ENCODE results near the gene GLTP. TPM values are rescaled to one million over a fixed set of nuclear protein-coding genes. Genes with fewer than 3 reads are reported as not detected.

GLTP gene
- total and polyA plus RNA-seq, 2 of the 13 experiments (the other 11 are each of a cell fraction or from before 2014, with no cell fraction given) = 10.7 to 12.9 TPM

DNA sequence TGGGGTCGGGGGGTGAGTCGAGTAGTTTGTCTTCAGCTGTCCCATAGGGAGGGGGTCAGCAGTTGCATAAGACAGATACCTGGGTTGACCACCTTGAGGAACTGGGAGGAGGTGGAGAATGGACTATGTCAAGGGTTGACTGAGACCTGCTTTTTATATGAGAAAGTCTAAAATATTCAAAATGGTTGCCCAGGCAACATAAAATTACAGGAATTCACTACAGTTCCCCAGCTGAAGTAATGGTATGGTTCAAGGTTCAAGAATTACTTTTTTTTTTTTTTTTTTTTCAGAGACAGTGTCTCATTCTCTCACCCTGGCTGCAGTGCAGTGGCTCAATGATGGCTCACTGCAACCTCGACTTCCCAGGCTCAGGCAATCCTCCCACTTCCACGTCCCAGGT is 14.6 kb upstream of the GLTP start (continued):
- TF ChIP-seq, protein P1, sequence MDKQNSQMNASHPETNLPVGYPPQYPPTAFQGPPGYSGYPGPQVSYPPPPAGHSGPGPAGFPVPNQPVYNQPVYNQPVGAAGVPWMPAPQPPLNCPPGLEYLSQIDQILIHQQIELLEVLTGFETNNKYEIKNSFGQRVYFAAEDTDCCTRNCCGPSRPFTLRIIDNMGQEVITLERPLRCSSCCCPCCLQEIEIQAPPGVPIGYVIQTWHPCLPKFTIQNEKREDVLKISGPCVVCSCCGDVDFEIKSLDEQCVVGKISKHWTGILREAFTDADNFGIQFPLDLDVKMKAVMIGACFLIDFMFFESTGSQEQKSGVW (CRISPR knock-in tag; IDR thresholded peaks at IDR 0.05; ENCODE audit: borderline replicate concordance) = no peak
- TF ChIP-seq, protein P2, sequence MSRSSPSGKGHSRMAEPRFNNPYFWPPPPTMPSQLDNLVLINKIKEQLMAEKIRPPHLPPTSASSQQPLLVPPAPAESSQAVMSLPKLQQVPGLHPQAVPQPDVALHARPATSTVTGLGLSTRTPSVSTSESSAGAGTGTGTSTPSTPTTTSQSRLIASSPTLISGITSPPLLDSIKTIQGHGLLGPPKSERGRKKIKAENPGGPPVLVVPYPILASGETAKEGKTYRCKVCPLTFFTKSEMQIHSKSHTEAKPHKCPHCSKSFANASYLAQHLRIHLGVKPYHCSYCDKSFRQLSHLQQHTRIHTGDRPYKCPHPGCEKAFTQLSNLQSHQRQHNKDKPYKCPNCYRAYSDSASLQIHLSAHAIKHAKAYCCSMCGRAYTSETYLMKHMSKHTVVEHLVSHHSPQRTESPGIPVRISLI (CRISPR knock-in tag; IDR thresholded peaks at IDR 0.05; ENCODE audit: borderline replicate concordance) = peak; percentile 68
- TF ChIP-seq ZBTB46 (CRISPR knock-in tag; IDR thresholded peaks at IDR 0.05; ENCODE audit: borderline replicate concordance) (no peak), TEAD3 (CRISPR knock-in tag; optimal IDR thresholded peaks at IDR 0.05; ENCODE audit: borderline replicate concordance) (no peak)
- TF ChIP-seq, protein P3, sequence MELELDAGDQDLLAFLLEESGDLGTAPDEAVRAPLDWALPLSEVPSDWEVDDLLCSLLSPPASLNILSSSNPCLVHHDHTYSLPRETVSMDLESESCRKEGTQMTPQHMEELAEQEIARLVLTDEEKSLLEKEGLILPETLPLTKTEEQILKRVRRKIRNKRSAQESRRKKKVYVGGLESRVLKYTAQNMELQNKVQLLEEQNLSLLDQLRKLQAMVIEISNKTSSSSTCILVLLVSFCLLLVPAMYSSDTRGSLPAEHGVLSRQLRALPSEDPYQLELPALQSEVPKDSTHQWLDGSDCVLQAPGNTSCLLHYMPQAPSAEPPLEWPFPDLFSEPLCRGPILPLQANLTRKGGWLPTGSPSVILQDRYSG (CRISPR knock-in tag; IDR thresholded peaks at IDR 0.05) = no peak

DNA sequence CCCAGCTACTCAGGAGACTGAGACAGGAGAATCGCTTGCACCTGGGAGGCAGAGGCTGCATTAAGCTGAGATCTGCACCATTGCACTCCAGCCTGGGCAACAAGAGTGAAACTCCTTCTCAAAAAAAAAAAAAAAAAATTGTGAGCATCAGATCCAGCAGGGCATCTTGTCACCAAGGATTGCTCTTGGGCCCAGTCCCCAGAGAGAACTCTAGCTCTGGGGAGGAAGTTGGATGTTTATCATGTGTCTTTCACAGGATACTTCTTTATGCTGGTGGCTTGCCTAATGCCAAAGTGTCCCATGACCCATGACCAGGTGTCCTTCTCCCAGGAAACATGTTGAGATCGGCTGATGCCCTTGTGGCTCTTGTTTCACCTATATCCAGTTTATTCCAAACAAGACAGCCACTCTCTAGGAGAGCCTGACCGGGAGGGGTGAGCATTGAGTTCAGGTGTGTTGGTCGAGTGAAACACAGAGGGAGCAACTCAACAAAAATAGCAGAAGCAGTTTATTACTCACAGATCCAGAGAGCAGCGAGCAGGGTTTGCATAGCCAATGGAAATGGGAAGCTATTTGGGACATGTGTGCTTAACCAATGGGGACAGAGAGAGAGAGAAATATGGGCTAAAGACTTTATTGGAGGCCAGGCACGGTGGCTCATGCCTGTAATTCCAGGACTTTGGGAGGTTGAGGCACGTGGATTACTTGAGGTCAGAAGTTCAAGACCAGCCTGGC is 13.1 kb upstream of the GLTP start:
- CTCF ChIA-PET (ENCODE audit: low intra/inter-chr PET ratio, low total read pairs) = no interaction called here
- Histone ChIP-seq H3K36me3 (replicated peaks in 1 of 2; ENCODE audit: control insufficient read depth in 1 of 2, insufficient read depth in 2 of 2, low read length in 2 of 2) (no peaks in the 10 kb centered on the region), H3K4me3 (replicated peaks in 1 of 3; ENCODE audit: insufficient read depth in 1 of 3, low read depth in 2 of 3, low read length in 3 of 3) (no peak overlapping the region), H2AFZ (ENCODE audit: low read length) (no peak overlapping the region), H3K27me3 (ENCODE audit: control insufficient read depth in 1 of 2, insufficient read depth in 2 of 2, low read length in 2 of 2) (peaks cover 0 to 3% of the 10 kb centered on the region in 2 experiments; a peak in 1 of 5 replicates), H3K79me2 (ENCODE audit: insufficient read depth, low read length) (no peaks in the 10 kb centered on the region), H3K9me3 (ENCODE audit: low read length) (no peaks in the 10 kb centered on the region), H4K20me1 (ENCODE audit: insufficient read depth, low read length) (no peaks in the 10 kb centered on the region), H3K4me1 (ENCODE audit: insufficient read depth, low read length) (peaks cover 70% of the 10 kb centered on the region), H3K27ac (ENCODE audit: extremely low read length, insufficient read depth, low read length) (no peak overlapping the region), H3K9ac (ENCODE audit: insufficient read depth, low read depth, low read length) (no peak overlapping the region), H3K4me2 (ENCODE audit: low read depth, low read length) (peak overlapping the region; percentile 10; the same call in 1 of the 2 replicates)
- no peak for FAIRE-seq
- 53% methylated on average over 7 of the region's 7 CpGs for WGBS (ENCODE audit: low lambda C conversion rate)
- POLR2A ChIA-PET = no interaction called here
- BruUV-seq (replicated peaks) = no TSS peak
- ATAC-seq = no peak
- no peak for DNase-seq (ENCODE audit: low spot score)
- TF ChIP-seq, protein P4, sequence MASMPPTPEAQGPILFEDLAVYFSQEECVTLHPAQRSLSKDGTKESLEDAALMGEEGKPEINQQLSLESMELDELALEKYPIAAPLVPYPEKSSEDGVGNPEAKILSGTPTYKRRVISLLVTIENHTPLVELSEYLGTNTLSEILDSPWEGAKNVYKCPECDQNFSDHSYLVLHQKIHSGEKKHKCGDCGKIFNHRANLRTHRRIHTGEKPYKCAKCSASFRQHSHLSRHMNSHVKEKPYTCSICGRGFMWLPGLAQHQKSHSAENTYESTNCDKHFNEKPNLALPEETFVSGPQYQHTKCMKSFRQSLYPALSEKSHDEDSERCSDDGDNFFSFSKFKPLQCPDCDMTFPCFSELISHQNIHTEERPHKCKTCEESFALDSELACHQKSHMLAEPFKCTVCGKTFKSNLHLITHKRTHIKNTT (CRISPR knock-in tag; IDR thresholded peaks at IDR 0.05) = no peak
- 0 out of 2 replicates have a peak, but pooled peaks have one; percentile 28 for TF ChIP-seq ZNF3 (CRISPR knock-in tag; IDR thresholded peaks at IDR 0.05)
- in situ Hi-C loops (cut with HindIII; ENCODE audit: extremely low pct_ligation_motif_present, low pct_unique_long_range_greater_than_20kb) (no loop called here), intact Hi-C loops (cut with micrococcal nuclease; ENCODE audit: unreplicated experiment) (no loop called here)
